OCI-LY7 (cell line): Measurements from ENCODE around the gene LRRC26. TPM values are rescaled to one million over a fixed set of nuclear protein-coding genes. Genes with fewer than 3 reads are reported as not detected.

Source experiments
- BruUV-seq: library from RNA; stranded (reverse); fragments of 400-500 nt; replicated peaks from 2 replicates; lab custom pipeline; 2021; lab: Mats Ljungman, UMichigan
- CTCF ChIA-PET: fragments of 300-600 bp; sonication (Branson Sonifier 250); formaldehyde crosslinking; loops from one replicate; lab custom pipeline; 2022; ENCODE audit warnings: antibody characterized with exemption; ENCODE audit not compliant: unreplicated experiment; lab: Charles Lee
- POLR2A ChIA-PET: fragments of 300-600 bp; sonication (Branson Sonifier 250); formaldehyde crosslinking; loops from one replicate; lab custom pipeline; 2022; ENCODE audit warnings: antibody characterized with exemption; lab: Charles Lee
- DNase-seq: peaks from one replicate; pipeline ENCODE4 v3.0.0-alpha.2; 2015; ENCODE audit warnings: low spot score
- H2AFZ ChIP-seq: fragments of 200-600 bp; sonication (generic), shearing (Covaris generic); 2 replicates; pipeline ENCODE4 v1.6.1; 2014; ENCODE audit warnings: mild to moderate bottlenecking, antibody characterized with exemption, low read length, moderate library complexity
- H3K27ac ChIP-seq: fragments of 200-600 bp; sonication (generic); 2 replicates; pipeline ENCODE4 v1.5.1; 2014; ENCODE audit warnings: mixed run types, low read depth, mild to moderate bottlenecking, moderate library complexity, low read length, inconsistent platforms; ENCODE audit not compliant: poor library complexity, severe bottlenecking
- H3K36me3 ChIP-seq: fragments of 200-600 bp; sonication (generic); 2 replicates; pipeline ENCODE4 v1.6.1; 2014; ENCODE audit warnings: mild to moderate bottlenecking, antibody characterized with exemption, low read length, moderate library complexity, mixed read lengths; ENCODE audit not compliant: insufficient read depth
- H3K4me1 ChIP-seq: fragments of 200-600 bp; sonication (generic); 2 replicates; pipeline ENCODE4 v1.5.1; 2014; ENCODE audit warnings: mild to moderate bottlenecking, low read length; ENCODE audit not compliant: insufficient read depth, poor library complexity, severe bottlenecking
- H3K4me2 ChIP-seq: fragments of 200-600 bp; sonication (generic); 2 replicates; pipeline ENCODE4 v1.6.1; 2014; ENCODE audit warnings: mild to moderate bottlenecking, low read length
- H3K4me3 ChIP-seq: fragments of 200-600 bp; sonication (generic); 2 replicates; pipeline ENCODE4 v1.5.1; 2014; ENCODE audit warnings: mild to moderate bottlenecking, low read depth, low read length; ENCODE audit not compliant: poor library complexity, severe bottlenecking
- H3K79me2 ChIP-seq: fragments of 200-600 bp; sonication (generic); 2 replicates; pipeline ENCODE4 v1.6.1; 2016; ENCODE audit warnings: low read depth, mild to moderate bottlenecking, low read length, moderate library complexity, mixed read lengths; ENCODE audit not compliant: insufficient read depth
- H3K9me2 ChIP-seq: fragments of 200-600 bp; sonication (generic); 2 replicates; pipeline ENCODE4 v1.6.1; 2016; ENCODE audit warnings: mild to moderate bottlenecking, low read length, mixed read lengths; ENCODE audit not compliant: insufficient read depth
- H3K9me3 ChIP-seq: fragments of 200-600 bp; sonication (generic); 2 replicates; pipeline ENCODE4 v1.6.1; 2014; ENCODE audit warnings: mild to moderate bottlenecking, mixed run types, low read length, mixed read lengths
- H4K20me1 ChIP-seq: fragments of 200-600 bp; sonication (generic); 2 replicates; pipeline ENCODE4 v1.6.1; 2014; ENCODE audit warnings: mild to moderate bottlenecking, antibody characterized with exemption, low read length, moderate library complexity, mixed read lengths; ENCODE audit not compliant: insufficient read depth
- EZH2phosphoT487 ChIP-seq: fragments of 200-600 bp; sonication (generic); IDR thresholded peaks from 2 replicates; pipeline ENCODE4 v1.6.1; 2018; ENCODE audit warnings: low read depth, borderline replicate concordance, mild to moderate bottlenecking, mixed run types, antibody characterized with exemption, low read length, moderate library complexity, mixed read lengths
- intact Hi-C: fragments of 100-400 bp; cut with micrococcal nuclease; formaldehyde crosslinking; loops from one replicate; pipeline ENCODE4 v1.10.0; 2022; ENCODE audit not compliant: unreplicated experiment
- total RNA-seq, 2 experiments: library from RNA; depleted of rRNA in 1 of 2; stranded (reverse); fragments of >200 nt in 1 of 2; shearing (Covaris generic) in 1 of 2; gene quantifications; 2 replicates each; pipeline ENCODE4 v1.2.3, GENCODE V29; 2014 to 2022
- TF ChIP-seq, protein P1 (sequence below): fragments of 200-600 bp; sonication (generic); conservative IDR thresholded peaks from 2 replicates; pipeline ENCODE4 v1.5.1; 2014; ENCODE audit warnings: mild to moderate bottlenecking, antibody characterized with exemption, low read length, moderate library complexity, mixed read lengths

LRRC26 gene
- total RNA-seq, 2 experiments from 2014 or later = not detected

- Histone ChIP-seq H3K4me3 (peak overlapping the region; percentile 94), H4K20me1 (no peaks in the 10 kb centered on the region), H3K4me1 (peaks cover 35% of the 10 kb centered on the region), H3K4me2 (peak overlapping the region; percentile 96), H3K79me2 (peaks cover 54% of the 10 kb centered on the region; the same call in 1 of the 2 replicates), H3K36me3 (no peaks in the 10 kb centered on the region), H3K27ac (peak overlapping the region; percentile 92), H3K9me2 (no peaks in the 10 kb centered on the region), H3K9me3 (no peaks in the 10 kb centered on the region), H2AFZ (peak overlapping the region; percentile 31; the same call in 1 of the 2 replicates)
- peak; percentile 94 for DNase-seq
- BruUV-seq = no TSS peak
- POLR2A ChIA-PET = interaction anchor here (0.7 to 3.4 kb wide), 16 partner anchors 8 to 135 kb away, joined by 3 to 52 read pairs (median 4); partner anchors contain the start of genes NELFB, RNF208, SAPCD2 and TPRN
- intact Hi-C loops = loop anchor here (1.0 kb wide), 1 partner anchor 22 kb away; no protein-coding TSS in a partner anchor
- TF ChIP-seq, protein P1, sequence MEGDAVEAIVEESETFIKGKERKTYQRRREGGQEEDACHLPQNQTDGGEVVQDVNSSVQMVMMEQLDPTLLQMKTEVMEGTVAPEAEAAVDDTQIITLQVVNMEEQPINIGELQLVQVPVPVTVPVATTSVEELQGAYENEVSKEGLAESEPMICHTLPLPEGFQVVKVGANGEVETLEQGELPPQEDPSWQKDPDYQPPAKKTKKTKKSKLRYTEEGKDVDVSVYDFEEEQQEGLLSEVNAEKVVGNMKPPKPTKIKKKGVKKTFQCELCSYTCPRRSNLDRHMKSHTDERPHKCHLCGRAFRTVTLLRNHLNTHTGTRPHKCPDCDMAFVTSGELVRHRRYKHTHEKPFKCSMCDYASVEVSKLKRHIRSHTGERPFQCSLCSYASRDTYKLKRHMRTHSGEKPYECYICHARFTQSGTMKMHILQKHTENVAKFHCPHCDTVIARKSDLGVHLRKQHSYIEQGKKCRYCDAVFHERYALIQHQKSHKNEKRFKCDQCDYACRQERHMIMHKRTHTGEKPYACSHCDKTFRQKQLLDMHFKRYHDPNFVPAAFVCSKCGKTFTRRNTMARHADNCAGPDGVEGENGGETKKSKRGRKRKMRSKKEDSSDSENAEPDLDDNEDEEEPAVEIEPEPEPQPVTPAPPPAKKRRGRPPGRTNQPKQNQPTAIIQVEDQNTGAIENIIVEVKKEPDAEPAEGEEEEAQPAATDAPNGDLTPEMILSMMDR = no peak
- no peak for TF ChIP-seq EZH2phosphoT487
- CTCF ChIA-PET = interaction anchor here (0.5 to 1.4 kb wide), 8 partner anchors 18 to 109 kb away, joined by 3 to 9 read pairs (median 5); partner anchors contain the start of gene SAPCD2
These were observed 40.2 kb downstream of the LRRC26 start for GRCh38 chr9:137129456-137130175.

DNA sequence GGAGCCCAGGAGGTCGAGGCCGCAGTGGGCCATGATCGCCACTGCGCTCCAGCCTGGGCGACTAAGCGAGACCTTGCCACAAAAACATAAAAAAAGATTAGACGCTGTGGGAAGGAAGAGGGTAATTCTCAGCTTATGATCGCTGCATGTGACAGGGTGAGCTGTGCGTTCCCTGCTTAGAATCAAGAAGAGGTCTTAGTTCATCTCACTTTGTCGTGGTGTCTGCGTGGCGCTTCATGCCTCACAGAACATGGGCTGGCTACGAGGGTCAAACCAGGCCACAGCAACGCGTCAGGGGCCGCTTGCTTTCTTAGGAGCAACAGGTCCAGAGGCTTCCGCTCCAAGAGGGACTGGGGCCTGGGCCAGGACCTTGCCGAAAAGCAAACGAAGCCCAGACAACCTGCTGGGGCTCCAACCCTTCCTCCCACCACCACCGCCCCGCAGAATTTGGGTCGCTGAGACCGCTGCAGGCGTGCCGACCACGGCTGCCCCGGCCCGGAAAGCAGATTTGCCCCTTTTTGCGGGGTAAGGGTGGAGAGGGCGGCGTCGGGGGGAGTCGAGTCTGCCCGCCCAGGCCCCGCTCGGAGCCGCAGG lies 40.9 kb downstream of the LRRC26 start:
- peak overlapping the region; percentile 96 for H3K4me2 ChIP-seq
- H3K79me2 ChIP-seq = peaks cover 60% of the 10 kb centered on the region; the same call in 1 of the 2 replicates
- intact Hi-C loops = loop anchor here (1.0 kb wide), 1 partner anchor 22 kb away; no protein-coding TSS in a partner anchor
- BruUV-seq = no TSS peak
- H3K36me3 ChIP-seq = peaks cover 6% of the 10 kb centered on the region
- H4K20me1 ChIP-seq = no peaks in the 10 kb centered on the region
- H3K27ac ChIP-seq = peak overlapping the region; percentile 92
- peak overlapping the region; percentile 94 for H3K4me3 ChIP-seq
- no peaks in the 10 kb centered on the region for H3K9me2 ChIP-seq
- H3K9me3 ChIP-seq = no peaks in the 10 kb centered on the region
- peaks cover 40% of the 10 kb centered on the region for H3K4me1 ChIP-seq
- ChIA-PET POLR2A (interaction anchor here (0.7 to 3.4 kb wide), 14 partner anchors 9 to 136 kb away, joined by 3 to 52 read pairs (median 4); partner anchors contain the start of genes NELFB, RNF208, SAPCD2 and TPRN), CTCF (interaction anchor here (0.6 to 1.4 kb wide), 3 partner anchors 19 to 61 kb away, joined by 5 read pairs; no protein-coding TSS in a partner anchor)
- TF ChIP-seq EZH2phosphoT487 = no peak
- TF ChIP-seq, protein P1 = no peak
- peak overlapping the region; percentile 31; the same call in 1 of the 2 replicates for H2AFZ ChIP-seq
- peak; percentile 57 for DNase-seq
